IMR-90 (cell line): ENCODE measurements around the gene ABCC9. TPM values are rescaled to one million over a fixed set of nuclear protein-coding genes. Genes with fewer than 3 reads are reported as not detected.

Experiments
- ATAC-seq: fragments of 200-7000 bp; cut with Tn5 transposase; 2 replicates; pipeline ENCODE4 v1.9.1; 2020; ENCODE audit warnings: low read depth, mild to moderate bottlenecking, moderate library complexity
- BruUV-seq: library from RNA; stranded (reverse); fragments of 400-500 nt; replicated peaks from 2 replicates; lab custom pipeline; 2021; lab: Mats Ljungman, UMichigan
- CTCF ChIA-PET: fragments of 300-600 bp; formaldehyde crosslinking; extraction: SDS; loops from one replicate; lab custom pipeline; 2021; ENCODE audit warnings: antibody characterized with exemption; lab: Yijun Ruan, JAX
- POLR2A ChIA-PET: fragments of 300-600 bp; sonication (Branson Sonifier 250); formaldehyde crosslinking; loops from one replicate; lab custom pipeline; 2022; ENCODE audit warnings: antibody characterized with exemption; ENCODE audit not compliant: unreplicated experiment; lab: Charles Lee
- DNase-seq: peaks from one replicate; pipeline ENCODE4 v3.0.0; 2013
- H2AFZ ChIP-seq: replicated peaks from 2 replicates; pipeline ENCODE3; 2013; ENCODE audit warnings: low read length, mild to moderate bottlenecking; ENCODE audit not compliant: poor library complexity
- H2AK5ac ChIP-seq: 2 replicates; pipeline ENCODE4 v1.6.1; 2013; ENCODE audit warnings: low read depth, low read length, inconsistent platforms
- H2AK9ac ChIP-seq: replicated peaks from 2 replicates; pipeline ENCODE3; 2013; ENCODE audit warnings: mild to moderate bottlenecking, low read depth, low read length, moderate library complexity; ENCODE audit not compliant: poor library complexity
- H2BK120ac ChIP-seq: 2 replicates; pipeline ENCODE4 v1.6.1; 2013; ENCODE audit warnings: low read depth, low read length, inconsistent platforms
- H2BK15ac ChIP-seq: 3 replicates; pipeline ENCODE4 v1.6.1; 2013; ENCODE audit warnings: low read depth, low read length, inconsistent platforms
- H2BK20ac ChIP-seq: 2 replicates; pipeline ENCODE4 v1.6.1; 2013; ENCODE audit warnings: low read depth, mild to moderate bottlenecking, inconsistent platforms, low read length, moderate library complexity
- H2BK5ac ChIP-seq: 2 replicates; pipeline ENCODE4 v1.6.1; 2013; ENCODE audit warnings: mild to moderate bottlenecking, low read depth, low read length, inconsistent platforms; ENCODE audit not compliant: poor library complexity, severe bottlenecking
- H3K14ac ChIP-seq: replicated peaks from 2 replicates; pipeline ENCODE4 v1.6.1; 2013; ENCODE audit warnings: low read depth, low read length, inconsistent platforms
- H3K18ac ChIP-seq: 2 replicates; pipeline ENCODE4 v1.6.1; 2013; ENCODE audit warnings: low read depth, low read length, control low read depth
- H3K23ac ChIP-seq: 2 replicates; pipeline ENCODE4 v1.6.1; 2013; ENCODE audit warnings: low read depth, low read length, inconsistent platforms
- H3K27ac ChIP-seq: 2 replicates; pipeline ENCODE4 v1.5.1; 2013; ENCODE audit warnings: mild to moderate bottlenecking, control low read depth, low read length; ENCODE audit not compliant: insufficient read depth
- H3K27me3 ChIP-seq: 2 replicates; pipeline ENCODE4 v1.6.1; 2013; ENCODE audit warnings: low read length; ENCODE audit not compliant: control insufficient read depth, insufficient read depth
- H3K36me3 ChIP-seq: 2 replicates; pipeline ENCODE4 v1.6.1; 2013; ENCODE audit warnings: low read length, mixed read lengths; ENCODE audit not compliant: control insufficient read depth, insufficient read depth
- H3K4ac ChIP-seq: 2 replicates; pipeline ENCODE4 v1.6.1; 2013; ENCODE audit warnings: low read depth, low read length, inconsistent platforms
- H3K4me1 ChIP-seq: 2 replicates; pipeline ENCODE4 v1.6.1; 2013; ENCODE audit warnings: low read length, mixed read lengths; ENCODE audit not compliant: control insufficient read depth, insufficient read depth
- H3K4me2 ChIP-seq: 2 replicates; pipeline ENCODE4 v1.6.1; 2013; ENCODE audit warnings: low read depth, mild to moderate bottlenecking, control low read depth, low read length, moderate library complexity
- H3K4me3 ChIP-seq: 2 replicates; pipeline ENCODE4 v1.5.1; 2013; ENCODE audit warnings: low read depth, mild to moderate bottlenecking, control low read depth, low read length, moderate library complexity; ENCODE audit not compliant: insufficient read depth
- H3K56ac ChIP-seq: 2 replicates; pipeline ENCODE4 v1.6.1; 2013; ENCODE audit warnings: low read length, inconsistent platforms; ENCODE audit not compliant: insufficient read depth; ENCODE audit errors: extremely low read depth
- H3K79me1 ChIP-seq, 2 experiments: 2 replicates each; pipeline ENCODE4 v1.6.1; 2013; ENCODE audit warnings: low read length in 2 of 2, inconsistent platforms in 1 of 2, low read depth in 1 of 2
- H3K9ac ChIP-seq: 2 replicates; pipeline ENCODE4 v1.6.1; 2013; ENCODE audit warnings: low read depth, low read length, control low read depth
- H3K9me1 ChIP-seq: 2 replicates; pipeline ENCODE4 v1.6.1; 2013; ENCODE audit warnings: low read length, inconsistent platforms; ENCODE audit not compliant: insufficient read depth
- H3K9me3 ChIP-seq: 2 replicates; pipeline ENCODE4 v1.6.1; 2013; ENCODE audit warnings: low read length; ENCODE audit not compliant: control insufficient read depth, insufficient read depth
- H4K20me1 ChIP-seq: 2 replicates; pipeline ENCODE4 v1.6.1; 2013; ENCODE audit warnings: low read length, inconsistent platforms; ENCODE audit not compliant: insufficient read depth
- H4K5ac ChIP-seq: 2 replicates; pipeline ENCODE4 v1.6.1; 2013; ENCODE audit warnings: mild to moderate bottlenecking, low read depth, low read length, control low read depth
- H4K8ac ChIP-seq, 2 experiments: 2 replicates each; pipeline ENCODE4 v1.6.1; 2013; ENCODE audit warnings: low read depth in 2 of 2, low read length in 2 of 2, control low read depth in 1 of 2, inconsistent platforms in 1 of 2
- H4K91ac ChIP-seq: 2 replicates; pipeline ENCODE4 v1.6.1; 2013; ENCODE audit warnings: low read depth, low read length, inconsistent platforms; ENCODE audit not compliant: insufficient read depth
- BHLHE40 ChIP-seq: fragments of 150-350 bp; IDR thresholded peaks from 2 replicates; pipeline ENCODE4 v1.6.1; 2016; ENCODE audit warnings: mild to moderate bottlenecking, low read depth, low read length
- CEBPB ChIP-seq: IDR thresholded peaks from 2 replicates; pipeline ENCODE4 v1.6.1; 2012; ENCODE audit warnings: low read depth, low read length, improper control_type of control experiment
- CHD1 ChIP-seq: IDR thresholded peaks from 2 replicates; pipeline ENCODE4 v1.6.1; 2012; ENCODE audit warnings: low read depth, low read length, improper control_type of control experiment
- ELK1 ChIP-seq: fragments of 150-350 bp; IDR thresholded peaks from 2 replicates; pipeline ENCODE4 v1.6.1; 2016; ENCODE audit warnings: low read depth, mild to moderate bottlenecking, low read length, moderate library complexity, borderline replicate concordance
- FOS ChIP-seq: fragments of 150-350 bp; IDR thresholded peaks from 2 replicates; pipeline ENCODE4 v1.6.1; 2016; ENCODE audit warnings: low read depth, low read length
- MAFK ChIP-seq: IDR thresholded peaks from 2 replicates; pipeline ENCODE4 v1.6.1; 2012; ENCODE audit warnings: low read depth, low read length, improper control_type of control experiment
- MAZ ChIP-seq: IDR thresholded peaks from 2 replicates; pipeline ENCODE4 v1.6.1; 2012; ENCODE audit warnings: low read depth, mild to moderate bottlenecking, low read length, improper control_type of control experiment, moderate library complexity, borderline replicate concordance
- MXI1 ChIP-seq: IDR thresholded peaks from 2 replicates; pipeline ENCODE4 v1.6.1; 2012; ENCODE audit warnings: low read depth, mild to moderate bottlenecking, low read length, moderate library complexity, borderline replicate concordance
- POLR2A ChIP-seq: IDR thresholded peaks from 2 replicates; pipeline ENCODE4 v1.6.1; 2012; ENCODE audit warnings: mild to moderate bottlenecking, low read depth, low read length
- RAD21 ChIP-seq: IDR thresholded peaks from 2 replicates; pipeline ENCODE4 v1.6.1; 2012; ENCODE audit warnings: low read length, improper control_type of control experiment
- RCOR1 ChIP-seq: IDR thresholded peaks from 2 replicates; pipeline ENCODE4 v1.6.1; 2012; ENCODE audit warnings: mild to moderate bottlenecking, low read length, improper control_type of control experiment; ENCODE audit not compliant: insufficient replicate concordance
- SMC3 ChIP-seq: fragments of 150-350 bp; IDR thresholded peaks from 2 replicates; pipeline ENCODE4 v1.6.1; 2016; ENCODE audit warnings: low read depth, mild to moderate bottlenecking, antibody characterized with exemption, low read length, moderate library complexity
- WGBS, 2 experiments: methylation state at CpG; one replicate each; pipeline versions ENCODE4 v1.1.5 to v1.1.7; 2013; ENCODE audit warnings: missing lambda C conversion rate in 2 of 2; ENCODE audit not compliant: insufficient read length in 1 of 2; ENCODE audit errors: extremely low coverage in 2 of 2; 5-methylcytosine and 5-hydroxymethylcytosine counted together
- dilution Hi-C: fragments of 300-500 bp; cut with HindIII; formaldehyde crosslinking; loops from one replicate; pipeline ENCODE4 v1.14.3; 2018; ENCODE audit warnings: low sequenced_read_pairs; ENCODE audit not compliant: unreplicated experiment
- in situ Hi-C: fragments of 300-500 bp; cut with MboI; formaldehyde crosslinking; loops from 3 replicates; pipeline ENCODE4 v1.14.3; 2019; ENCODE audit warnings: low sequenced_read_pairs, inconsistent platforms, mixed read lengths
- intact Hi-C: fragments of 100-400 bp; cut with micrococcal nuclease; formaldehyde crosslinking; loops from 2 replicates; pipeline ENCODE4 v1.10.0; 2022
- polyA plus RNA-seq, 3 experiments: library from polyadenylated mRNA; depleted of rRNA; stranded (reverse); fragments of >200 nt; gene quantifications; 2 replicates each; pipeline ENCODE4 v1.2.3, GENCODE V29; 2012; ENCODE audit warnings: low replicate concordance in 1 of 3
- total RNA-seq: library from RNA; depleted of rRNA; stranded (reverse); fragments of >200 nt; gene quantifications from 2 replicates; pipeline ENCODE4 v1.2.3, GENCODE V29; 2012
- TF ChIP-seq, protein P1 (sequence below): conservative IDR thresholded peaks from 2 replicates; pipeline ENCODE4 v1.5.1; 2012; ENCODE audit warnings: mild to moderate bottlenecking, low read depth, low read length, improper control_type of control experiment

ABCC9 gene
- total and polyA plus RNA-seq, 2 of the 4 experiments (the other 2 are of a cell fraction): 1.2 to 6.6 TPM

DNA sequence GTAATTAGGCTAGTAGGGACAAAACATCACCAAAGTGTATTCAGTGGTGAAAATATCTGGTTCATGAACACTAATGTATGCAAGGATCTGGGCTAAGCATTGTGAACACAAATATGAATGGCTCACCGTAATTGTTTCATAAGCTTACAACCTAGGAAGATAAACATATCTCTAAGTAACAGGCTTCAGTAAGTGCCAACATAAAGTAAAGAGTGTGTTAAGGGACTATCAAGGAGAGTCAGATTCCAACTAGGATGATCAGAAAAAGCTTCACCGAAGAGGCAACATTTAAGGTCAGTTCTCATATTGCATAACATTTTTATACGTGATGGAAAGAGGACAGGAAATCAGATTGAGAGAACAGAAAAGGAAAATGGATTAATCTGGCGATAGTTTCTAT is 29.4 kb downstream of the ABCC9 start:
- no peaks in the 10 kb centered on the region for H3K79me1 ChIP-seq
- in situ Hi-C loops (no loop called here), dilution Hi-C loops (no loop called here), intact Hi-C loops (no loop called here)
- H2BK15ac ChIP-seq: no peak overlapping the region
- H4K20me1 ChIP-seq: no peaks in the 10 kb centered on the region
- no peak for TF ChIP-seq RCOR1
- no peak for TF ChIP-seq MXI1
- TF ChIP-seq MAFK: no peak
- TF ChIP-seq RAD21: no peak
- TF ChIP-seq MAZ: no peak
- TF ChIP-seq POLR2A: no peak
- no peak for TF ChIP-seq BHLHE40
- TF ChIP-seq CHD1: no peak
- TF ChIP-seq FOS: no peak
- TF ChIP-seq CEBPB: no peak
- TF ChIP-seq SMC3: no peak
- TF ChIP-seq, protein P1, sequence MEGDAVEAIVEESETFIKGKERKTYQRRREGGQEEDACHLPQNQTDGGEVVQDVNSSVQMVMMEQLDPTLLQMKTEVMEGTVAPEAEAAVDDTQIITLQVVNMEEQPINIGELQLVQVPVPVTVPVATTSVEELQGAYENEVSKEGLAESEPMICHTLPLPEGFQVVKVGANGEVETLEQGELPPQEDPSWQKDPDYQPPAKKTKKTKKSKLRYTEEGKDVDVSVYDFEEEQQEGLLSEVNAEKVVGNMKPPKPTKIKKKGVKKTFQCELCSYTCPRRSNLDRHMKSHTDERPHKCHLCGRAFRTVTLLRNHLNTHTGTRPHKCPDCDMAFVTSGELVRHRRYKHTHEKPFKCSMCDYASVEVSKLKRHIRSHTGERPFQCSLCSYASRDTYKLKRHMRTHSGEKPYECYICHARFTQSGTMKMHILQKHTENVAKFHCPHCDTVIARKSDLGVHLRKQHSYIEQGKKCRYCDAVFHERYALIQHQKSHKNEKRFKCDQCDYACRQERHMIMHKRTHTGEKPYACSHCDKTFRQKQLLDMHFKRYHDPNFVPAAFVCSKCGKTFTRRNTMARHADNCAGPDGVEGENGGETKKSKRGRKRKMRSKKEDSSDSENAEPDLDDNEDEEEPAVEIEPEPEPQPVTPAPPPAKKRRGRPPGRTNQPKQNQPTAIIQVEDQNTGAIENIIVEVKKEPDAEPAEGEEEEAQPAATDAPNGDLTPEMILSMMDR: no peak
- no peak for TF ChIP-seq ELK1
- peak overlapping the region; percentile 36 for H2BK5ac ChIP-seq
- peak overlapping the region; percentile 75; the same call in 1 of the 2 replicates for H3K23ac ChIP-seq
- peak overlapping the region; percentile 70; the same call in 1 of the 2 replicates for H2BK20ac ChIP-seq
- DNase-seq (peak; percentile 5), ATAC-seq (0 out of 2 replicates have a peak, but pooled peaks have one; percentile 32)
- peak overlapping the region; percentile 59; the same call in 1 of the 2 replicates for H3K18ac ChIP-seq
- H3K14ac ChIP-seq: peak overlapping the region; percentile 1; the same call in 1 of the 2 replicates
- no peaks in the 10 kb centered on the region for H3K9me3 ChIP-seq
- no peak overlapping the region for H2AFZ ChIP-seq
- H2AK9ac ChIP-seq: no peak overlapping the region
- no peak overlapping the region; the same call in 1 of the 2 replicates for H4K5ac ChIP-seq
- H3K9ac ChIP-seq: no peak overlapping the region
- no peak overlapping the region for H3K27ac ChIP-seq
- no peaks in the 10 kb centered on the region for H3K4me1 ChIP-seq
- WGBS, 2 experiments: no CpG with 5 or more reads among the region's 4 CpGs
- 0 out of 2 replicates have a peak overlapping the region, but pooled peaks have one; percentile 41 for H3K56ac ChIP-seq
- H2BK120ac ChIP-seq: peak overlapping the region; percentile 51; the same call in 1 of the 2 replicates
- no peak overlapping the region for H2AK5ac ChIP-seq
- peak overlapping the region; percentile 24; the same call in 1 of the 2 replicates for H3K4ac ChIP-seq
- H3K27me3 ChIP-seq: no peaks in the 10 kb centered on the region
- no peak overlapping the region for H3K4me2 ChIP-seq
- H4K8ac ChIP-seq: no peak overlapping the region; a peak in 1 of 4 replicates
- ChIA-PET POLR2A (no interaction called here), CTCF (no interaction called here)
- no peak overlapping the region; the same call in 1 of the 2 replicates for H4K91ac ChIP-seq
- H3K36me3 ChIP-seq: no peaks in the 10 kb centered on the region
- no peak overlapping the region for H3K4me3 ChIP-seq
- no TSS peak for BruUV-seq
- no peaks in the 10 kb centered on the region for H3K9me1 ChIP-seq
